Fibroblast of skin of left quadriceps (primary cell): ENCODE results near the gene SLX9.

Experiments
- DNase-seq, 2 experiments: peaks; one replicate each; pipeline ENCODE4 v3.0.0-alpha.2; 2013; ENCODE audit warnings: low read depth in 2 of 2

Gene SLX9

GRCh38 chr21:44959376-44960091, 19.7 kb downstream of the SLX9 start:
- DNase-seq: no peak

GRCh38 chr21:44960141-44961092, 20.6 kb downstream of the SLX9 start:
- no peak for DNase-seq

- peak; percentile 94 for DNase-seq
These were observed 22.7 kb downstream of the SLX9 start for GRCh38 chr21:44962403-44962966.

GRCh38 chr21:44964381-44964780, 24.6 kb downstream of the SLX9 start:
- DNase-seq: no peak

GRCh38 chr21:44965251-44966022, 25.6 kb downstream of the SLX9 start:
- no peak for DNase-seq

- no peak for DNase-seq
These were observed 26.6 kb downstream of the SLX9 start for GRCh38 chr21:44966135-44967081.

- DNase-seq: no peak
These were observed 27.5 kb downstream of the SLX9 start for GRCh38 chr21:44967082-44968047.

GRCh38 chr21:44969066-44969670, 29.3 kb downstream of the SLX9 start:
- DNase-seq: no peak

GRCh38 chr21:44969931-44970755, 30.3 kb downstream of the SLX9 start:
- DNase-seq: peak; percentile 28 to 29

GRCh38 chr21:44970766-44971671, 31.2 kb downstream of the SLX9 start:
- no peak for DNase-seq

GRCh38 chr21:44971672-44971995, 31.8 kb downstream of the SLX9 start:
- DNase-seq: no peak

- DNase-seq: no peak
These were observed 32.5 kb downstream of the SLX9 start for GRCh38 chr21:44972301-44972814.

- no peak for DNase-seq
These were observed 33.0 kb downstream of the SLX9 start for GRCh38 chr21:44972821-44973220.

- no peak for DNase-seq
These were observed 33.8 kb downstream of the SLX9 start for GRCh38 chr21:44973598-44973997.

GRCh38 chr21:44974676-44975075, 34.8 kb downstream of the SLX9 start:
- no peak for DNase-seq

GRCh38 chr21:44975720-44976555, 36.1 kb downstream of the SLX9 start:
- DNase-seq: no peak
